NCI-H2107 treated with DMSO at 0.1 percent for 48 hours (cell line): ENCODE results near the gene PLD4.

Source experiments
- DNase-seq: peaks from one replicate; lab custom pipeline; 2025; ENCODE audit not compliant: unreplicated experiment; lab: John Stamatoyannopoulos, UW

PLD4 gene

DNA sequence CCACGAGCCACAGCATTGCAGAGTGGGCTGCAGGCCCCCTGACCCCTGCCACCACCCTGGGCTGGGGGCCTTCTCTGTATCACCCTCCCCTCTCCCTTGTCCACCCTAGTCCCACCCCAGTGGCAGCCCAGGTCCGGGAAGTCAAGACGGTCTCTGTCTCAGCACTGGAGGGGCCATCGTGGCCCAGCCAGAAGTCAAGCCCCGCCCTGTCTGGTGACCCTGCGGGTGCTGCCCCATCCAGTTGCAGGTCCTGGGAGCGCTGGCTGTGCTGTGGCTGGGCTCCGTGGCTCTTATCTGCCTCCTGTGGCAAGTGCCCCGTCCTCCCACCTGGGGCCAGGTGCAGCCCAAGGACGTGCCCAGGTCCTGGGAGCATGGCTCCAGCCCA is 2.7 kb downstream of the PLD4 start:
- DNase-seq = no peak

DNA sequence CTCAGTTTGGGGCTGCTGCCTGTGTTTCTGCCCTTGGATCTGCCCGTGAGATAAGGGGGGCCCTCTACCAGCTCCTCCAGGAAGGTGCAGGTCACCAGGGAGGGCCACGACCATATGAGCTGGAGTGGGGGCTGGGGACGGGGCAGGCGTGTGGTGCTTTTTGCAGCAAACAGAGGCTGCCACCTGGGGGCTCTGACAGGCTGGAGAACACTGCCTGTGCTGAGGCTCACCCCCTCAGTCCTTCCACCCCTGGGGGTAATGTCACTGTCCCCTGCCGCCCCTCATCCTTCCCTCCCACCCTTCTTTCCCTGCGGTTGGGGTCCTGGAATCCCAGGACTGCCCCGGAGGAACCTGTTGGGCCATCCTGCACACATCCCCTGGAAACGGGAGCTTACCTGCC is 3.2 kb downstream of the PLD4 start:
- DNase-seq = no peak

- no peak for DNase-seq
Measured at GRCh38 chr14:104928391-104929133, 3.9 kb downstream of the PLD4 start.

GRCh38 chr14:104929268-104930230 is 4.9 kb downstream of the PLD4 start:
- DNase-seq = no peak

DNA sequence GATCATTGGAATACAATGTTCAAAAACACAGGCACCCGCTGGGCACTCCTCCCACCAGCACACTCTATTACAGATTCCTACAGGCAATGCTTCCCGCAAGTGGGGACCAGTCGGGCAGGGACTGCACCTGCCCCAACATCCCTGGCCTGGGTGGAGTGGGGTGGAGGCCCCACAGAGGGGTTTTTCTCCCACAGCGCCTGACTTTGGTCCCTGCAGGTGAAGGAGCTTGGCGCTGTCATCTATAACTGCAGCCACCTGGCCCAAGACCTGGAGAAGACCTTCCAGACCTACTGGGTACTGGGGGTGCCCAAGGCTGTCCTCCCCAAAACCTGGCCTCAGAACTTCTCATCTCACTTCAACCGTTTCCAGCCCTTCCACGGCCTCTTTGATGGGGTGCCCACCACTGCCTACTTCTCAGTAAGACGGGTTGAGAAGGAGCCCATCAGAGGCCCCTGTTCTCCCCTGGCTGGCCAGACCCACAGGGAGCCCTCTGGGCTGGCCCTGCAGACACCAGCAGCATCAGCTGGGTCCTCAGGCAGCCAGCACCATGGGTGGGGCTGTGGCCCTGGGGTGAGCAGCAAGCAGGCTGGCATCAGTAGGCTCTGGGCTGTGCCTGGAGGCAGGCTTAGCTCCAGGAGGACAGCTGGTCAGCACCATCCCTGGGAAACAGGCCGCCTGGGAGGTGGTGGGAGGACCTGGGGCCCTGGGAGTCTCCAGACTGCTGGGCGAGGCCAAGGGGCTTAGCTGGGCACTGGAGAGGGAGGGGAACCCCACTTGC is 6.0 kb downstream of the PLD4 start:
- DNase-seq = no peak

- no peak for DNase-seq
Measured at GRCh38 chr14:104931304-104931770, 6.7 kb downstream of the PLD4 start.

DNA sequence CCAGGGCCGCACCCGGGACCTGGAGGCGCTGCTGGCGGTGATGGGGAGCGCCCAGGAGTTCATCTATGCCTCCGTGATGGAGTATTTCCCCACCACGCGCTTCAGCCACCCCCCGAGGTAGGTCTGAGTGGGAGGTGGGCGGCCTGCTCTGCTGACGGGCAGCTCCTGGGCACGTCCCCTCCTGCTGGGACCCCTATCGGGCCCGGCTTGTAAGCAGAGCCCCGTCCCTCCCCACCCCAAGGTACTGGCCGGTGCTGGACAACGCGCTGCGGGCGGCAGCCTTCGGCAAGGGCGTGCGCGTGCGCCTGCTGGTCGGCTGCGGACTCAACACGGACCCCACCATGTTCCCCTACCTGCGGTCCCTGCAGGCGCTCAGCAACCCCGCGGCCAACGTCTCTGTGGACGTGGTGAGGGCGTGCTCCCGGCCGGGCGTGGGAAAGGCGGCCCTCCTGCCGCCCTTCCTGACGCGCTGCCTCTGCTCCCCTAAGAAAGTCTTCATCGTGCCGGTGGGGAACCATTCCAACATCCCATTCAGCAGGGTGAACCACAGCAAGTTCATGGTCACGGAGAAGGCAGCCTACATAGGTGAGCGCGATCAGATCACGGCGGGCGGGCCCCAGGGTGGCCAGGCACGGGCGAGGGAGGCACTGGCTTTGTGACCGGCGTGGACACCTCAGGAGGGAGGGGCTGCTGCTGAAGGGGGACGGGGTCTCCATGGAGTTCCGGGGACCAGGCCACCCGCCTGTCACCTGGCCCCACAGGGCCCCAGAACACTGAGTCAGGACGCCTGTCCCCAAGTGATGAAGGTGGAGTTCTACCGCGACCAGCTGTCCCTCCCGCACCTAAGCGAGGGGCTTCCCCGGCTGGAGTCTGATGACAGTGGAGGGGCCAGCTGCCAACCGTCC is 7.3 kb downstream of the PLD4 start:
- no peak for DNase-seq

GRCh38 chr14:104932676-104933631 is 8.3 kb downstream of the PLD4 start:
- peak; percentile 63 for DNase-seq

DNA sequence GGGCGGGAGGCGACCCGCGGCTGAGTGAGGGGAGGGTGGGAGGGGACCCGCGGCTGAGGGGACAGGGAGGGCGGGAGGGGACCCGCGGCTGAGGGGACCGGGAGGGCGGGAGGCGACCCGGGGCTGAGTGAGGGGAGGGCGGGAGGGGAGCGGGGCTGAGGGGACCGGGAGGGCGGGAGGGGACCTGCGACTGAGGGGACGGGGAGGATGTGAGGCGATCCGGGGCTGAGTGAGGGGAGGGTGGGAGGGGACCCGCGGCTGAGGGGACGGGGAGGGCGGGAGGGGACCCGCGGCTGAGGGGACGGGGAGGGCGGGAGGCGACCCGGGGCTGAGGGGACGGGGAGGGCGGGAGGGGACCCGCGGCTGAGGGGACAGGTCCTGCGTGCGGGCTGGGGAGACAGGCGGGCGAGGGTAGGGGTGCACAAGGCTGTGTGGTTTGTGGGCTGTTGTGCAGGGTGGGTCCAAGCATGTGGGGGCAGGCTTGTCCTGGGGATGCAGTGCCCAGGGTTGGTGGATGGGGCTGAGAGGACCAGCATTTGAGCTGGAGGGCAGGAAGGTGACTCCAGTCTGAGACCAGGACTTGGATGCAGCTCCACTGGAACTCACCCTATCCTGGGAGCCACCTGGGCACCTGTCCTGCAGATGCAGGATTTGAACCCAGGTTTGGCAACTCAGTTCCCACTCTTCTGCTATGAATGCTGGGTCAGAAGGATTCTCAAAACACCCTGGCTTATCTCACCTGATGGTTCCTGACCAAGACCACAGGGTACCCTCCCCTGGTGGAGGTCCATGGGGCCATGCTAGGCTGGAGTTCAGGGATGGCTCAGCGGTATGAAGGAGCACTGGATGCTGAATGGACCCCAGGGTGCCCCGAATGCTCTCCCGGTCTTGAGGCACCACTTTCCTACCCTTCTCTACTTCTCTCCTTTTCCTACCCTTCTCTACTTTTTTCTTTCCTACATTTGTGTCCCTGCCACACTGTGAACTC is 9.4 kb downstream of the PLD4 start:
- no peak for DNase-seq

- no peak for DNase-seq
Measured at GRCh38 chr14:104935026-104935650, 10.5 kb downstream of the PLD4 start.

GRCh38 chr14:104935955-104936354 is 11.3 kb downstream of the PLD4 start:
- no peak for DNase-seq

- DNase-seq = no peak
Measured at GRCh38 chr14:104936361-104937155, 11.9 kb downstream of the PLD4 start.

DNA sequence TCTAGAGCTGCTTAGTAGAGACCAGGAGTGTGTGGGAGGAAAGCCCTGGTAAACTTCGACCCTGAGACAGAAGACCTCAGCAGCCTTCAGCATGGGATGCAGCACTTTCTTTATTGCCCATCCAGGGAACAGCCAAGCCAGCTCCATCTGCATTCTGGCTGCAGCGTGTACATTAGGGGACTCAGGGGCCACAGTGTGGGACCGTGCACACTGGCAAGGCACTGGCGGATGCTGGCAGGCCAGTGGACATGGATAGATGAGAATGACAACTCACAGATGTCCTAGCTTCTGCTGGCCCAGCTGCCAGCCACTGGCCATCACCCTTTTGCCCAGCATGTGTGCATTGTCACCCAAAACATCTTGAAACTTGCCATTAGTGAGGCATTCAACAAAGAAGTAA is 12.5 kb downstream of the PLD4 start:
- no peak for DNase-seq

GRCh38 chr14:104937694-104938365 is 13.2 kb downstream of the PLD4 start:
- DNase-seq = no peak

DNA sequence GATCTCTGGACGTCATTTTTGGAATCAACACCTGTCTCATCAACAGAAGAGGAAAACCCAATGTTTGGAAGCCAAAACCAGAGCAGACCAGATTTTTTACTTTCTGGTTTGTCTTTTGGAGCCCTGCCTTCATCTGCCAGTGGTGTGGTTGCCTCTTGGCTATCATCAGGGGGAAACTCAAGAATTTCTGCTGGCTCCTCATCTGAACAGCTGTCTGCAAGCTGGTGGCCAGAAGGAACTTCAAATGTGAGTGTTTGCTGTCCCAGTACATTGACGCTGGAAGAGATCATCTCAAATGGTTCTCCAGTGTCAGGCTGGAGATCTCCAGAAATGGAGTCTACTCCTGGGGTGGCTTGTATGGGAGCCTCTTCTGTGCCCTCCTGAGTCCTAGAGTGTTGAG is 13.8 kb downstream of the PLD4 start:
- DNase-seq = no peak

DNA sequence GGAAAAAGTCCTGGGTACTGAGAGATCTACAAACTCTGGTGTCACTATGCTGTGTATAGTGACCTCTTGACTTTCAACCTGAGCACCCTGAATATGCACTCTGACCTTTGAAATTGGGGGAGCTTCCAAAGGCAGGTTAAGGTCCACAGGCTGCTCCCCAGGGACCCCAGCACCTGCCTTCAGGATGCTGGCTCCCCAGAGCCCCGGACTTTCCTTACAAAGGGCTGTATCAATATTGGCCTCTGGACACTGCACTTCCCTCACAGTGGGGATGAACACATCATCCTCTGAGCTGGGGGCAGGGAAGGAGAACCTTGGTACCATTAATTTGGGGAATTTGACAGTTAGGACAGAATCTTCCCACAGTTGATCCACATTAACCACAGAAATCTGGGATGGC is 14.3 kb downstream of the PLD4 start:
- no peak for DNase-seq
